SH-SY5Y (cell line): Measurements from ENCODE around the gene NKD1.

Experiments used
- GATA2 ChIP-seq: IDR thresholded peaks from 2 replicates; pipeline ENCODE4 v1.6.1; 2011; ENCODE audit warnings: mild to moderate bottlenecking, low read depth, low read length
- GATA3 ChIP-seq: IDR thresholded peaks from 2 replicates; pipeline ENCODE4 v1.6.1; 2011; ENCODE audit warnings: low read depth, mild to moderate bottlenecking, low read length, moderate library complexity

GRCh38 chr16:50552476-50553101 is 4.4 kb downstream of the NKD1 start:
- TF ChIP-seq GATA3 (no peak), GATA2 (no peak)
